ENCODE results near the gene LAMA2.

DNA sequence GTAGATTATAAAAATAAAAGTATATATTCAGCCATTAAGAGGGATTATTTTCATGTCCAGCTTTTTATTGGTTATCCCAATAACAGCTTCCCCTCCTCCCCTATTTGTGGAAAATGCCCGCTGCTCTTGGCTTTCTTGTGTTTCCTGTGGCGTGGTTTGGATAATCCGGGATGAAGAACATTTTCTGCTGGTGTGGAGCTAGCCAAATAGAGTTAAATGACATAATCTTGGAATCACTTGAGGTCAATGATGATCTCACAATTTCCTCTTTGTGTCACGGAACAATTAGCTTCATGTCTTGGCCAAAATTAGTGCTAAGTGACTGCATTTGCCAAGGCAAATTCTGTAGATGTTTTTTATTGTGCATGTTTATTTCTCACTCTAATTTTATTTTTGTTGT, 394.0 kb downstream of the LAMA2 start:
- TF ChIP-seq CEBPB (IDR thresholded peaks at IDR 0.05) (no peak), EP300 (IDR thresholded peaks at IDR 0.05; ENCODE audit: borderline replicate concordance) (no peak), NFIC (IDR thresholded peaks at IDR 0.05) (no peak), EGR1 (IDR thresholded peaks at IDR 0.05) (no peak), RAD21 (IDR thresholded peaks at IDR 0.05; ENCODE audit: low read depth) (no peak), ZBTB7A (IDR thresholded peaks at IDR 0.05; ENCODE audit: low read depth) (no peak), CREB1 (IDR thresholded peaks at IDR 0.05; ENCODE audit: low read depth) (no peak), YY1 (IDR thresholded peaks at IDR 0.05; ENCODE audit: low read depth) (no peak), TCF12 (IDR thresholded peaks at IDR 0.05; ENCODE audit: low read depth) (no peak), TAF1 (IDR thresholded peaks at IDR 0.05; ENCODE audit: low read depth) (no peak), TEAD4 (IDR thresholded peaks at IDR 0.05) (no peak)
- TF ChIP-seq, protein P1, sequence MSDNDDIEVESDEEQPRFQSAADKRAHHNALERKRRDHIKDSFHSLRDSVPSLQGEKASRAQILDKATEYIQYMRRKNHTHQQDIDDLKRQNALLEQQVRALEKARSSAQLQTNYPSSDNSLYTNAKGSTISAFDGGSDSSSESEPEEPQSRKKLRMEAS (IDR thresholded peaks at IDR 0.05) = no peak
- TF ChIP-seq, protein P2, sequence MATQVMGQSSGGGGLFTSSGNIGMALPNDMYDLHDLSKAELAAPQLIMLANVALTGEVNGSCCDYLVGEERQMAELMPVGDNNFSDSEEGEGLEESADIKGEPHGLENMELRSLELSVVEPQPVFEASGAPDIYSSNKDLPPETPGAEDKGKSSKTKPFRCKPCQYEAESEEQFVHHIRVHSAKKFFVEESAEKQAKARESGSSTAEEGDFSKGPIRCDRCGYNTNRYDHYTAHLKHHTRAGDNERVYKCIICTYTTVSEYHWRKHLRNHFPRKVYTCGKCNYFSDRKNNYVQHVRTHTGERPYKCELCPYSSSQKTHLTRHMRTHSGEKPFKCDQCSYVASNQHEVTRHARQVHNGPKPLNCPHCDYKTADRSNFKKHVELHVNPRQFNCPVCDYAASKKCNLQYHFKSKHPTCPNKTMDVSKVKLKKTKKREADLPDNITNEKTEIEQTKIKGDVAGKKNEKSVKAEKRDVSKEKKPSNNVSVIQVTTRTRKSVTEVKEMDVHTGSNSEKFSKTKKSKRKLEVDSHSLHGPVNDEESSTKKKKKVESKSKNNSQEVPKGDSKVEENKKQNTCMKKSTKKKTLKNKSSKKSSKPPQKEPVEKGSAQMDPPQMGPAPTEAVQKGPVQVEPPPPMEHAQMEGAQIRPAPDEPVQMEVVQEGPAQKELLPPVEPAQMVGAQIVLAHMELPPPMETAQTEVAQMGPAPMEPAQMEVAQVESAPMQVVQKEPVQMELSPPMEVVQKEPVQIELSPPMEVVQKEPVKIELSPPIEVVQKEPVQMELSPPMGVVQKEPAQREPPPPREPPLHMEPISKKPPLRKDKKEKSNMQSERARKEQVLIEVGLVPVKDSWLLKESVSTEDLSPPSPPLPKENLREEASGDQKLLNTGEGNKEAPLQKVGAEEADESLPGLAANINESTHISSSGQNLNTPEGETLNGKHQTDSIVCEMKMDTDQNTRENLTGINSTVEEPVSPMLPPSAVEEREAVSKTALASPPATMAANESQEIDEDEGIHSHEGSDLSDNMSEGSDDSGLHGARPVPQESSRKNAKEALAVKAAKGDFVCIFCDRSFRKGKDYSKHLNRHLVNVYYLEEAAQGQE (IDR thresholded peaks at IDR 0.05; ENCODE audit: low read depth) = no peak
- TF ChIP-seq, protein P3, sequence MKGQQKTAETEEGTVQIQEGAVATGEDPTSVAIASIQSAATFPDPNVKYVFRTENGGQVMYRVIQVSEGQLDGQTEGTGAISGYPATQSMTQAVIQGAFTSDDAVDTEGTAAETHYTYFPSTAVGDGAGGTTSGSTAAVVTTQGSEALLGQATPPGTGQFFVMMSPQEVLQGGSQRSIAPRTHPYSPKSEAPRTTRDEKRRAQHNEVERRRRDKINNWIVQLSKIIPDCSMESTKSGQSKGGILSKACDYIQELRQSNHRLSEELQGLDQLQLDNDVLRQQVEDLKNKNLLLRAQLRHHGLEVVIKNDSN (IDR thresholded peaks at IDR 0.05) = no peak
